CD14-positive monocyte (primary cell): ENCODE data around the gene DOCK10. TPM values are rescaled to one million over a fixed set of nuclear protein-coding genes. Genes with fewer than 3 reads are reported as not detected.
A peak's percentile ranks its signal among the peaks of the same experiment; 100 is the strongest.

ENCODE experiments used
- DNase-seq, 3 donors: peaks; one replicate each; pipeline ENCODE4 v3.0.0-alpha.2; 2011 to 2022
- H2AFZ ChIP-seq: 2 replicates; pipeline ENCODE4 v1.6.0; 2012; ENCODE audit warnings: mild to moderate bottlenecking, low read depth, low read length, inconsistent platforms; ENCODE audit not compliant: insufficient read depth, poor library complexity, severe bottlenecking
- H3K27ac ChIP-seq, 2 donors: 1 replicate in 1 of 2; 2 replicates in 1 of 2; pipeline ENCODE4 v1.5.1; 2012 to 2013; ENCODE audit warnings: low read length in 2 of 2, control low read depth in 1 of 2, inconsistent platforms in 1 of 2, low read depth in 1 of 2, mild to moderate bottlenecking in 1 of 2
- H3K27me3 ChIP-seq, 2 donors: one replicate each; pipeline versions ENCODE4 v1.6.0 to v1.6.1; 2011 to 2013; ENCODE audit warnings: low read length in 2 of 2; ENCODE audit not compliant: control insufficient read depth in 2 of 2, insufficient read depth in 2 of 2
- H3K36me3 ChIP-seq, 2 donors: replicated peaks in 1 of 2; 1 replicate in 1 of 2; 2 replicates in 1 of 2; pipeline versions ENCODE4 v1.5.1 to v1.6.1; 2012 to 2013; ENCODE audit warnings: low read length in 2 of 2, control low read depth in 1 of 2, inconsistent platforms in 1 of 2, mild to moderate bottlenecking in 1 of 2; ENCODE audit not compliant: insufficient read depth in 2 of 2, control insufficient read depth in 1 of 2
- H3K4me1 ChIP-seq, 2 donors: 1 replicate in 1 of 2; 2 replicates in 1 of 2; pipeline versions ENCODE4 v1.5.1 to v1.6.1; 2012 to 2013; ENCODE audit warnings: low read length in 2 of 2, control low read depth in 1 of 2, inconsistent platforms in 1 of 2, mild to moderate bottlenecking in 1 of 2, moderate library complexity in 1 of 2; ENCODE audit not compliant: insufficient read depth in 2 of 2, control insufficient read depth in 1 of 2
- H3K4me2 ChIP-seq: replicated peaks from 2 replicates; pipeline ENCODE3; 2012; ENCODE audit warnings: low read length, moderate library complexity, mild to moderate bottlenecking; ENCODE audit not compliant: poor library complexity, severe bottlenecking; ENCODE audit errors: extremely low read depth
- H3K4me3 ChIP-seq, 3 experiments: fragments of 200-600 bp in 1 of 3; sonication (generic) in 1 of 3; replicated peaks in 1 of 3; 1 replicate in 2 of 3; 2 replicates in 1 of 3; pipeline ENCODE4 v1.5.1; 2011 to 2013; ENCODE audit warnings: low read length in 3 of 3, mild to moderate bottlenecking in 3 of 3, control low read depth in 2 of 3, low read depth in 2 of 3, inconsistent platforms in 1 of 3, moderate library complexity in 1 of 3
- H3K79me2 ChIP-seq: 2 replicates; pipeline ENCODE4 v1.6.0; 2012; ENCODE audit warnings: mild to moderate bottlenecking, control low read depth, inconsistent platforms, low read length, moderate library complexity; ENCODE audit not compliant: insufficient read depth
- H3K9ac ChIP-seq: 2 replicates; pipeline ENCODE4 v1.6.0; 2017; ENCODE audit warnings: low read length, mild to moderate bottlenecking; ENCODE audit not compliant: insufficient read depth, poor library complexity, severe bottlenecking
- H3K9me3 ChIP-seq, 2 donors: replicated peaks in 1 of 2; 1 replicate in 1 of 2; 2 replicates in 1 of 2; pipeline versions ENCODE4 v1.5.1 to v1.6.1; 2012 to 2013; ENCODE audit warnings: low read length in 2 of 2, control low read depth in 1 of 2; ENCODE audit not compliant: control insufficient read depth in 1 of 2, insufficient read depth in 1 of 2
- H4K20me1 ChIP-seq: 2 replicates; pipeline ENCODE4 v1.6.0; 2012; ENCODE audit warnings: mild to moderate bottlenecking, low read length, control low read depth, moderate library complexity; ENCODE audit not compliant: insufficient read depth
- H3K27ac Mint-ChIP-seq, 7 donors: one replicate each; pipeline ENCODE4 v1.8.0; 2020; ENCODE audit warnings: mild to moderate bottlenecking in 7 of 7, mixed read lengths in 7 of 7, moderate library complexity in 6 of 7, inconsistent platforms in 2 of 7
- H3K27me3 Mint-ChIP-seq, 3 donors: one replicate each; pipeline ENCODE4 v1.8.0; 2021 to 2022; ENCODE audit warnings: low read depth in 3 of 3, mild to moderate bottlenecking in 3 of 3, mixed read lengths in 3 of 3, moderate library complexity in 3 of 3, inconsistent platforms in 1 of 3
- H3K36me3 Mint-ChIP-seq, 2 donors: one replicate each; pipeline ENCODE4 v1.8.0; 2020; ENCODE audit warnings: mixed read lengths in 2 of 2, inconsistent platforms in 1 of 2, mild to moderate bottlenecking in 1 of 2
- H3K4me1 Mint-ChIP-seq: one replicate; pipeline ENCODE4 v1.8.0; 2020; ENCODE audit warnings: mild to moderate bottlenecking, mixed read lengths
- H3K4me3 Mint-ChIP-seq, 2 donors: one replicate each; pipeline ENCODE4 v1.8.0; 2020; ENCODE audit warnings: mild to moderate bottlenecking in 2 of 2, mixed read lengths in 2 of 2, moderate library complexity in 1 of 2
- H3K9me3 Mint-ChIP-seq, 7 donors: one replicate each; pipeline ENCODE4 v1.8.0; 2020 to 2022; ENCODE audit warnings: mixed read lengths in 7 of 7, mild to moderate bottlenecking in 6 of 7, moderate library complexity in 6 of 7, inconsistent platforms in 2 of 7
- WGBS: methylation state at CpG from one replicate; pipeline ENCODE4 v1.1.5; 2013; ENCODE audit warnings: missing lambda C conversion rate; ENCODE audit not compliant: insufficient coverage; 5-methylcytosine and 5-hydroxymethylcytosine counted together
- intact Hi-C, 2 donors: fragments of 100-400 bp; cut with micrococcal nuclease; formaldehyde crosslinking; loops; one replicate each; pipeline versions ENCODE4 v1.15.0 to v1.15.1; 2023
- polyA plus RNA-seq, 3 donors: library from polyadenylated mRNA; depleted of rRNA in 1 of 3; unstranded in 2 of 3; stranded (reverse) in 1 of 3; fragments of 300-500 nt in 2 of 3; fragments of >200 nt in 1 of 3; fragmentation: Illumina TruSeq in 2 of 3; gene quantifications; 1 replicate in 2 of 3; 2 replicates in 1 of 3; pipeline ENCODE4 v1.2.3, GENCODE V29; 2012 to 2021
- TF ChIP-seq, protein P1 (sequence below): fragments of 200-600 bp; IDR thresholded peaks from one replicate; pipeline ENCODE4 v1.8.0; 2022; ENCODE audit warnings: antibody characterized with exemption, mild to moderate bottlenecking

Gene DOCK10
- polyA plus RNA-seq, 3 donors = 9.5 to 30.9 (median 16.5) TPM

GRCh38 chr2:224883700-224884099, 158.6 kb downstream of the DOCK10 start:
- H3K9ac ChIP-seq = no peak overlapping the region
- H4K20me1 ChIP-seq = no peaks in the 10 kb centered on the region
- H2AFZ ChIP-seq = no peak overlapping the region
- H3K27me3 ChIP-seq = no peaks in the 10 kb centered on the region
- H3K79me2 ChIP-seq = peaks cover 22% of the 10 kb centered on the region
- WGBS = no CpG with 5 or more reads among the region's 1 CpG
- intact Hi-C loops = loop anchor here in 1 of 2 donors (5.0 kb wide), 2 partner anchors 64 to 119 kb away; no protein-coding TSS in a partner anchor
- peak overlapping the region; percentile 78 to 95 (median 88) for H3K27ac Mint-ChIP-seq
- H3K4me3 Mint-ChIP-seq = peak overlapping the region in 1 of 2 donors; percentile 16
- no peaks in the 10 kb centered on the region for H3K9me3 ChIP-seq
- TF ChIP-seq, protein P1, sequence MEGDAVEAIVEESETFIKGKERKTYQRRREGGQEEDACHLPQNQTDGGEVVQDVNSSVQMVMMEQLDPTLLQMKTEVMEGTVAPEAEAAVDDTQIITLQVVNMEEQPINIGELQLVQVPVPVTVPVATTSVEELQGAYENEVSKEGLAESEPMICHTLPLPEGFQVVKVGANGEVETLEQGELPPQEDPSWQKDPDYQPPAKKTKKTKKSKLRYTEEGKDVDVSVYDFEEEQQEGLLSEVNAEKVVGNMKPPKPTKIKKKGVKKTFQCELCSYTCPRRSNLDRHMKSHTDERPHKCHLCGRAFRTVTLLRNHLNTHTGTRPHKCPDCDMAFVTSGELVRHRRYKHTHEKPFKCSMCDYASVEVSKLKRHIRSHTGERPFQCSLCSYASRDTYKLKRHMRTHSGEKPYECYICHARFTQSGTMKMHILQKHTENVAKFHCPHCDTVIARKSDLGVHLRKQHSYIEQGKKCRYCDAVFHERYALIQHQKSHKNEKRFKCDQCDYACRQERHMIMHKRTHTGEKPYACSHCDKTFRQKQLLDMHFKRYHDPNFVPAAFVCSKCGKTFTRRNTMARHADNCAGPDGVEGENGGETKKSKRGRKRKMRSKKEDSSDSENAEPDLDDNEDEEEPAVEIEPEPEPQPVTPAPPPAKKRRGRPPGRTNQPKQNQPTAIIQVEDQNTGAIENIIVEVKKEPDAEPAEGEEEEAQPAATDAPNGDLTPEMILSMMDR = no peak
- H3K9me3 Mint-ChIP-seq = no peaks in the 10 kb centered on the region
- peaks cover 15 to 39% of the 10 kb centered on the region in 2 donors for H3K36me3 ChIP-seq
- peaks cover 40 to 45% of the 10 kb centered on the region in 2 donors for H3K36me3 Mint-ChIP-seq
- H3K4me1 ChIP-seq = peaks cover 55 to 60% of the 10 kb centered on the region in 2 donors
- H3K27ac ChIP-seq = peak overlapping the region in 1 of 2 donors; percentile 76
- H3K27me3 Mint-ChIP-seq = no peaks in the 10 kb centered on the region
- peak overlapping the region; percentile 50 for H3K4me2 ChIP-seq
- peak overlapping the region in 1 of 3 experiments; percentile 39 for H3K4me3 ChIP-seq
- H3K4me1 Mint-ChIP-seq = peaks cover 52% of the 10 kb centered on the region
- DNase-seq = no peak

- peaks cover 17 to 39% of the 10 kb centered on the region in 2 donors for H3K36me3 ChIP-seq
- Mint-ChIP-seq H3K9me3 (no peaks in the 10 kb centered on the region), H3K4me3 (no peak overlapping the region), H3K27me3 (no peaks in the 10 kb centered on the region), H3K36me3 (peaks cover 41 to 44% of the 10 kb centered on the region in 2 donors), H3K27ac (peak overlapping the region; percentile 82 to 92 (median 88)), H3K4me1 (peaks cover 52% of the 10 kb centered on the region)
- H3K27me3 ChIP-seq = no peaks in the 10 kb centered on the region
- TF ChIP-seq, protein P1 = no peak
- peaks cover 22% of the 10 kb centered on the region for H3K79me2 ChIP-seq
- no peaks in the 10 kb centered on the region for H4K20me1 ChIP-seq
- H3K4me1 ChIP-seq = peaks cover 55 to 60% of the 10 kb centered on the region in 2 donors
- no peaks in the 10 kb centered on the region for H3K9me3 ChIP-seq
- no peak overlapping the region for H3K4me3 ChIP-seq
- DNase-seq = no peak
- H2AFZ ChIP-seq = no peak overlapping the region
- H3K9ac ChIP-seq = no peak overlapping the region
- WGBS = no CpG with 5 or more reads among the region's 6 CpGs
- H3K4me2 ChIP-seq = no peak overlapping the region
- intact Hi-C loops = loop anchor here in 1 of 2 donors (5.0 kb wide), 2 partner anchors 64 to 119 kb away; no protein-coding TSS in a partner anchor
- H3K27ac ChIP-seq = peak overlapping the region in 1 of 2 donors; percentile 76
Measured at GRCh38 chr2:224883172-224883516, 159.1 kb downstream of the DOCK10 start.
